PC-9 (cell line): ENCODE data around the gene GDPD5. TPM values are rescaled to one million over a fixed set of nuclear protein-coding genes. Genes with fewer than 3 reads are reported as not detected.

Experiments
- Bru-seq: library from RNA; stranded (reverse); fragments of 400-500 nt; gene quantifications from one replicate; lab custom pipeline; 2021; lab: Mats Ljungman, UMichigan
- BruChase-seq, 2 experiments: library from RNA; stranded (reverse); fragments of 400-500 nt; gene quantifications; one replicate each; lab custom pipeline; 2021; lab: Mats Ljungman, UMichigan
- BruUV-seq: library from RNA; stranded (reverse); fragments of 400-500 nt; replicated peaks from 2 replicates; lab custom pipeline; 2021; lab: Mats Ljungman, UMichigan
- CTCF ChIA-PET: fragments of 300-600 bp; sonication (Branson Sonifier 250); formaldehyde crosslinking; loops from one replicate; lab custom pipeline; 2022; ENCODE audit warnings: antibody characterized with exemption; lab: Charles Lee
- POLR2A ChIA-PET: fragments of 300-600 bp; sonication (Branson Sonifier 250); formaldehyde crosslinking; loops from one replicate; lab custom pipeline; 2022; ENCODE audit warnings: antibody characterized with exemption; ENCODE audit not compliant: unreplicated experiment; lab: Charles Lee
- DNase-seq, 2 experiments: peaks; one replicate each; pipeline versions ENCODE4 v3.0.0 to v3.0.0-alpha.2; 2015 to 2022; ENCODE audit warnings: mixed read lengths in 1 of 2
- H2AFZ ChIP-seq: fragments of 200-600 bp; sonication (generic); 2 replicates; pipeline ENCODE4 v1.8.1; 2017; ENCODE audit warnings: antibody characterized with exemption
- H3F3A ChIP-seq: fragments of 200-600 bp; sonication (generic); 2 replicates; pipeline ENCODE4 v1.8.1; 2017; ENCODE audit warnings: antibody characterized with exemption, mild to moderate bottlenecking, low read depth; ENCODE audit not compliant: insufficient read depth
- H3K27ac ChIP-seq: fragments of 200-600 bp; sonication (generic); 2 replicates; pipeline ENCODE4 v1.6.1; 2016; ENCODE audit warnings: mixed run types
- H3K27me3 ChIP-seq: fragments of 200-600 bp; sonication (generic); 2 replicates; pipeline ENCODE4 v1.6.1; 2016; ENCODE audit warnings: low read depth, mixed run types; ENCODE audit not compliant: insufficient read depth
- H3K36me3 ChIP-seq: fragments of 200-600 bp; sonication (generic); 2 replicates; pipeline ENCODE4 v1.6.1; 2016; ENCODE audit warnings: low read depth, mixed run types
- H3K4me1 ChIP-seq: fragments of 200-600 bp; sonication (generic); replicated peaks from 2 replicates; pipeline ENCODE4 v1.6.1; 2016; ENCODE audit warnings: mixed run types; ENCODE audit not compliant: insufficient read depth
- H3K4me2 ChIP-seq: fragments of 200-600 bp; sonication (generic); 2 replicates; pipeline ENCODE4 v1.6.1; 2017; ENCODE audit warnings: mixed run types
- H3K4me3 ChIP-seq: fragments of 200-600 bp; sonication (generic); 2 replicates; pipeline ENCODE4 v1.6.1; 2016; ENCODE audit warnings: mixed run types
- H3K79me2 ChIP-seq: fragments of 200-600 bp; sonication (generic); 2 replicates; pipeline ENCODE4 v1.6.1; 2017; ENCODE audit warnings: low read depth, mixed run types
- H3K9me2 ChIP-seq: fragments of 200-600 bp; sonication (generic); 2 replicates; pipeline ENCODE4 v1.8.1; 2017; ENCODE audit warnings: mild to moderate bottlenecking; ENCODE audit not compliant: insufficient read depth
- H3K9me3 ChIP-seq: fragments of 200-600 bp; sonication (generic); 2 replicates; pipeline ENCODE4 v1.8.1; 2016; ENCODE audit warnings: low read depth; ENCODE audit not compliant: insufficient read depth
- H4K20me1 ChIP-seq: fragments of 200-600 bp; sonication (generic); 2 replicates; pipeline ENCODE4 v1.8.1; 2017; ENCODE audit not compliant: insufficient read depth
- EZH2 ChIP-seq: fragments of 200-600 bp; sonication (generic); IDR thresholded peaks from 2 replicates; pipeline ENCODE4 v1.8.0; 2017; ENCODE audit warnings: antibody characterized with exemption, low read depth
- intact Hi-C: fragments of 100-400 bp; cut with micrococcal nuclease; formaldehyde crosslinking; loops from one replicate; pipeline ENCODE4 v1.10.0; 2022; ENCODE audit not compliant: unreplicated experiment
- long read RNA-seq: library from polyadenylated mRNA; stranded (forward); transcript quantifications from one replicate; pipeline ENCODE4 v2.0.0, GENCODE V29; 2022
- total RNA-seq: library from RNA; stranded (reverse); gene quantifications from 2 replicates; pipeline ENCODE4 v1.2.3, GENCODE V29; 2021
- TF ChIP-seq, protein P1 (sequence below): fragments of 200-600 bp; sonication (generic); conservative IDR thresholded peaks from 2 replicates; pipeline ENCODE4 v1.6.1; 2017; ENCODE audit warnings: mixed run types, antibody characterized with exemption, mild to moderate bottlenecking, moderate library complexity

Gene GDPD5, protein sequence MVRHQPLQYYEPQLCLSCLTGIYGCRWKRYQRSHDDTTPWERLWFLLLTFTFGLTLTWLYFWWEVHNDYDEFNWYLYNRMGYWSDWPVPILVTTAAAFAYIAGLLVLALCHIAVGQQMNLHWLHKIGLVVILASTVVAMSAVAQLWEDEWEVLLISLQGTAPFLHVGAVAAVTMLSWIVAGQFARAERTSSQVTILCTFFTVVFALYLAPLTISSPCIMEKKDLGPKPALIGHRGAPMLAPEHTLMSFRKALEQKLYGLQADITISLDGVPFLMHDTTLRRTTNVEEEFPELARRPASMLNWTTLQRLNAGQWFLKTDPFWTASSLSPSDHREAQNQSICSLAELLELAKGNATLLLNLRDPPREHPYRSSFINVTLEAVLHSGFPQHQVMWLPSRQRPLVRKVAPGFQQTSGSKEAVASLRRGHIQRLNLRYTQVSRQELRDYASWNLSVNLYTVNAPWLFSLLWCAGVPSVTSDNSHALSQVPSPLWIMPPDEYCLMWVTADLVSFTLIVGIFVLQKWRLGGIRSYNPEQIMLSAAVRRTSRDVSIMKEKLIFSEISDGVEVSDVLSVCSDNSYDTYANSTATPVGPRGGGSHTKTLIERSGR
- total RNA-seq (7.9 and 9.9 TPM in 2 replicates), Bru-seq, nascent RNA (percentile 30 among the genes with signal in this experiment), BruChase-seq, experiment 1, labeled RNA remaining after a 2-hour chase (percentile 32 among the genes with signal in this experiment), BruChase-seq, experiment 2, labeled RNA remaining after a 6-hour chase (percentile 34 among the genes with signal in this experiment)
- long read RNA-seq, partial matches to known transcripts: 1 of 7 reads
- long read RNA-seq, other reads (novel, unspliced or antisense): 5 of 7 reads

GRCh38 chr11:75525433-75526191 lies at the start of gene GDPD5:
Gene GDPD5 (minus strand): TSS chr11:75525941. CDS start chr11:75477735, 48,206 bp downstream.
- Histone ChIP-seq H3K4me1 (peaks cover 12% of the 10 kb centered on the region; the same call in 1 of the 2 replicates), H3K9me3 (no peaks in the 10 kb centered on the region), H3K4me2 (peak within 1 kb of the TSS; percentile 89), H3F3A (no peaks in the 10 kb centered on the region), H3K36me3 (no peaks in the 10 kb centered on the region), H2AFZ (peak within 1 kb of the TSS; percentile 72), H3K27ac (no peak within 1 kb of the TSS), H3K79me2 (no peaks in the 10 kb centered on the region), H3K9me2 (no peaks in the 10 kb centered on the region), H4K20me1 (no peaks in the 10 kb centered on the region), H3K27me3 (peaks cover 15% of the 10 kb centered on the region; the same call in 1 of the 2 replicates), H3K4me3 (peak within 1 kb of the TSS; percentile 58)
- CTCF ChIA-PET: interaction anchor here (0.6 to 1.1 kb wide), 2 partner anchors 8 to 31 kb away, joined by 3 to 5 read pairs; no protein-coding TSS in a partner anchor
- TF ChIP-seq, protein P1, sequence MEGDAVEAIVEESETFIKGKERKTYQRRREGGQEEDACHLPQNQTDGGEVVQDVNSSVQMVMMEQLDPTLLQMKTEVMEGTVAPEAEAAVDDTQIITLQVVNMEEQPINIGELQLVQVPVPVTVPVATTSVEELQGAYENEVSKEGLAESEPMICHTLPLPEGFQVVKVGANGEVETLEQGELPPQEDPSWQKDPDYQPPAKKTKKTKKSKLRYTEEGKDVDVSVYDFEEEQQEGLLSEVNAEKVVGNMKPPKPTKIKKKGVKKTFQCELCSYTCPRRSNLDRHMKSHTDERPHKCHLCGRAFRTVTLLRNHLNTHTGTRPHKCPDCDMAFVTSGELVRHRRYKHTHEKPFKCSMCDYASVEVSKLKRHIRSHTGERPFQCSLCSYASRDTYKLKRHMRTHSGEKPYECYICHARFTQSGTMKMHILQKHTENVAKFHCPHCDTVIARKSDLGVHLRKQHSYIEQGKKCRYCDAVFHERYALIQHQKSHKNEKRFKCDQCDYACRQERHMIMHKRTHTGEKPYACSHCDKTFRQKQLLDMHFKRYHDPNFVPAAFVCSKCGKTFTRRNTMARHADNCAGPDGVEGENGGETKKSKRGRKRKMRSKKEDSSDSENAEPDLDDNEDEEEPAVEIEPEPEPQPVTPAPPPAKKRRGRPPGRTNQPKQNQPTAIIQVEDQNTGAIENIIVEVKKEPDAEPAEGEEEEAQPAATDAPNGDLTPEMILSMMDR: 0 out of 2 replicates have a peak, but pooled peaks have one; percentile 36
- TF ChIP-seq EZH2: no peak
- POLR2A ChIA-PET: interaction anchor here (0.5 to 0.7 kb wide), 3 partner anchors 18 to 155 kb away, joined by 3 to 15 read pairs (median 3); no protein-coding TSS in a partner anchor
- intact Hi-C loops: loop anchor here (2.0 kb wide), 1 partner anchor 27 kb away; no protein-coding TSS in a partner anchor
- peak; percentile 63 to 91 for DNase-seq
- no TSS peak for BruUV-seq

DNA sequence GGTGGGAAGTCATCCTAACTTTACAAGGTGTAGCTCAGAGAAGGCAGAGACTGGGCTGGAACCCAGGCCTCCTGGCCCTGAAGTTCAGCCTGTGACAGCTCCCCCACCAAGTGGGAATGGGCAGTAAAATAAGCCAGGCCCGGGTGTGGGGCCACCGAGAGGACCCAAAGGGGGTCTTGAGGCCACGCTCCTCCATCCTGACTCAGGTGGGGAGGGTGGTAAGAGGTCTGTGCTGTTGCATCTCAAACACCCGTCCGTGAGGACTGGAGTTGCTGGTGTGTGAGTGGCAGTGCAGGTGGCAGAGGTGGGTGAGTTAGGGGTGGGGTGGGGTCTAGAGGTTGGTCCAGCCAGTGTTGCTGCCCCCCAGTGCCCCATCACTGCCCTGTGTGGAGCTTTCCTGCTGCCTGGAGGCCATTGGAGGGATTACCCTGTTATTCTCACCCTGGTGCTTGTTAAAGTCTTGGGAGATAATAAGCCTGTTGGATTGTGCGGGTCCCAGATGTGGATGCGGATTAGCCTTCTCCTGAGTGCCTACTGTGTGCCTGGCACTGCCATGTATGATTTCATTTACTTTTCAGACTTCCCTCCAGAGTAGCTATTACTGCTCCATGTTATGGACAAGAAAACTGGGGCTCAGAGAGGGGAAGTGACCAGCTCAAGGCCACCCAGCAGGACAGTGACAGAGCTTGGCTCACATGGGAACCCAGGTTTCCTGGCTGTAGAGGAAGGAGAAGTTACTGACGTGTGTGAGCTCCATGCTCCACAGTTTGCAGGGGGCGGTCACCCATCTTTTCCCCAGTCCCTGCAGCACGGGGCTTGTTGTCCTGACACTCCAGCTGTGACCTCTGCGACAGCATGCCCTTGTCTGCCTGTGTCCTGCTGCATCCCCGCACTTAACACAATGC lies 49.2 kb upstream of the GDPD5 start:
- ChIA-PET POLR2A (interaction anchor here (0.7 kb wide), 1 partner anchor 12 kb away, joined by 4 read pairs; no protein-coding TSS in a partner anchor), CTCF (interaction anchor here (0.7 to 1.7 kb wide), 2 partner anchors 11 to 147 kb away, joined by 3 to 4 read pairs; no protein-coding TSS in a partner anchor)
- no peak overlapping the region for H2AFZ ChIP-seq
- H3K9me2 ChIP-seq: no peaks in the 10 kb centered on the region
- H3K4me3 ChIP-seq: no peak overlapping the region
- intact Hi-C loops: no loop called here
- no peak overlapping the region for H3K27ac ChIP-seq
- H3K36me3 ChIP-seq: peaks cover 18% of the 10 kb centered on the region; the same call in 1 of the 2 replicates
- H3F3A ChIP-seq: peaks cover 46% of the 10 kb centered on the region
- H3K79me2 ChIP-seq: no peaks in the 10 kb centered on the region
- TF ChIP-seq EZH2: no peak
- TF ChIP-seq, protein P1: no peak
- H3K4me1 ChIP-seq: peaks cover 7% of the 10 kb centered on the region
- peaks cover 7% of the 10 kb centered on the region; the same call in 1 of the 2 replicates for H4K20me1 ChIP-seq
- no peak overlapping the region for H3K4me2 ChIP-seq
- H3K27me3 ChIP-seq: no peaks in the 10 kb centered on the region
- H3K9me3 ChIP-seq: no peaks in the 10 kb centered on the region
- no peak for DNase-seq
- BruUV-seq: no TSS peak
